ENCODE measurements around the gene CRKL.

The CRKL gene

DNA sequence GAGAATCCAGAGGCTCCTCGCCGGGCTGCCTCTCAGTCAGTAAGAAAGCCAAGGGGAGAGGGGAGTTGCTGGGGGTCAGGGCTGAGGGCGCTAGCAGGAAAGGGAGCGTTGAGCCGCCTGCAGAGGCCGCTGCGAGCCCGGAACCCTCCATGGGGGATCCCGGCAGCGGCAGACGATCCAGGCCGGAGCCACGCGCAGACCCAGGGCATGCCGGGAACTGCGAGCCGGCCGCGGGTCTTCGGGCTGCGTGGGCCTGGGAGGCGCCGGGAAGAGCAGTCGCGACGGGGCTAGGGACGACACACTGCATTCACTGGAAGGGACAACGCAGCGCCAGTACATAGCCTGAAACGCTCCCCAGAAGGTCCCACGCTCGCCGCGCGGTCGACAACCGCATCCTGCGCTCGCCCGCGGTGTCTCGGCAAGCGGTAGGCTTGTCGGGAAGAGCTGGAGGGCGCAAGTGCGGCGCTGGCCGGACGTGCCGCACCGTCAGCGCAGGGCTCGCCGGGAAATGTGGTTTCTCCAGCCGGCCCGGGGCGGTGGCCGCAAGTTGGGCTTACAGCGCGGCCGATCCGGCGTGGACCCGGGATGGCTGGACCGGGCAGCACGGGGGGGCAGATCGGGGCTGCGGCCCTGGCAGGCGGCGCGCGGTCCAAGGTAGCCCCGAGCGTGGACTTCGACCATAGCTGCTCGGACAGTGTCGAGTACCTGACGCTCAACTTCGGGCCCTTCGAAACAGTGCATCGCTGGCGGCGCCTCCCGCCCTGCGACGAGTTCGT, 64.8 kb downstream of the CRKL start, which contains the start of gene LZTR1:
LZTR1 (plus strand) TSS at position 511 of the 776 bp plus-strand sequence; CDS start at position 586, 75 bp downstream.
- Histone ChIP-seq H3K4me2 (ENCODE audit: low read length) (peak within 1 kb of the TSS; percentile 100), H3K9ac (no peak within 1 kb of the TSS), H3K9me3 (ENCODE audit: control insufficient read depth, low read length) (no peaks in the 10 kb centered on the region), H3K79me2 (peaks cover 4% of the 10 kb centered on the region), H3K27me3 (ENCODE audit: control insufficient read depth, insufficient read depth, low read length) (no peaks in the 10 kb centered on the region), H3K27ac (peak within 1 kb of the TSS; percentile 65), H2AFZ (peak within 1 kb of the TSS; percentile 82), H3K4me3 (ENCODE audit: low read depth, low read length) (peak within 1 kb of the TSS; percentile 95), H3K4me1 (peaks cover 6% of the 10 kb centered on the region), H3K36me3 (ENCODE audit: control insufficient read depth, insufficient read depth, low read length) (no peaks in the 10 kb centered on the region)
- TF ChIP-seq CTCF (IDR thresholded peaks at IDR 0.05): peak; percentile 35

GRCh38 chr22:20982563-20982882, 65.3 kb downstream of the CRKL start:
- H3K27me3 ChIP-seq (ENCODE audit: control insufficient read depth, insufficient read depth, low read length): no peaks in the 10 kb centered on the region
- H3K9me3 ChIP-seq (ENCODE audit: control insufficient read depth, low read length): no peaks in the 10 kb centered on the region
- no peak overlapping the region for H3K9ac ChIP-seq
- TF ChIP-seq CTCF (IDR thresholded peaks at IDR 0.05): no peak
- peak overlapping the region; percentile 95 for H3K4me3 ChIP-seq (ENCODE audit: low read depth, low read length)
- peak overlapping the region; percentile 82 for H2AFZ ChIP-seq
- no peaks in the 10 kb centered on the region for H3K36me3 ChIP-seq (ENCODE audit: control insufficient read depth, insufficient read depth, low read length)
- H3K4me2 ChIP-seq (ENCODE audit: low read length): peak overlapping the region; percentile 100
- H3K4me1 ChIP-seq: peaks cover 6% of the 10 kb centered on the region
- peaks cover 4% of the 10 kb centered on the region for H3K79me2 ChIP-seq
- H3K27ac ChIP-seq: no peak overlapping the region

GRCh38 chr22:20983081-20983771, 66.0 kb downstream of the CRKL start:
- no peaks in the 10 kb centered on the region for H3K27me3 ChIP-seq (ENCODE audit: control insufficient read depth, insufficient read depth, low read length)
- H3K4me3 ChIP-seq (ENCODE audit: low read depth, low read length): peak overlapping the region; percentile 95
- peaks cover 6% of the 10 kb centered on the region for H3K4me1 ChIP-seq
- no peak overlapping the region for H3K9ac ChIP-seq
- H3K4me2 ChIP-seq (ENCODE audit: low read length): peak overlapping the region; percentile 100
- H3K36me3 ChIP-seq (ENCODE audit: control insufficient read depth, insufficient read depth, low read length): no peaks in the 10 kb centered on the region
- H3K79me2 ChIP-seq: peaks cover 4% of the 10 kb centered on the region
- no peak for TF ChIP-seq CTCF (IDR thresholded peaks at IDR 0.05)
- no peak overlapping the region for H2AFZ ChIP-seq
- H3K9me3 ChIP-seq (ENCODE audit: control insufficient read depth, low read length): no peaks in the 10 kb centered on the region
- no peak overlapping the region for H3K27ac ChIP-seq

- Histone ChIP-seq H3K27me3 (ENCODE audit: control insufficient read depth, insufficient read depth, low read length) (no peaks in the 10 kb centered on the region), H2AFZ (no peak overlapping the region), H3K9me3 (ENCODE audit: control insufficient read depth, low read length) (no peaks in the 10 kb centered on the region), H3K36me3 (ENCODE audit: control insufficient read depth, insufficient read depth, low read length) (no peaks in the 10 kb centered on the region), H3K4me3 (ENCODE audit: low read depth, low read length) (no peak overlapping the region), H3K4me2 (ENCODE audit: low read length) (no peak overlapping the region), H3K79me2 (peaks cover 4% of the 10 kb centered on the region), H3K9ac (no peak overlapping the region), H3K4me1 (peaks cover 6% of the 10 kb centered on the region), H3K27ac (no peak overlapping the region)
- no peak for TF ChIP-seq CTCF (IDR thresholded peaks at IDR 0.05)
Observed at GRCh38 chr22:20985720-20986119, 68.5 kb downstream of the CRKL start.

All from parathyroid adenoma (tissue), 2 donors.